Panc1 (cell line): ENCODE measurements around the gene PPM1F. TPM values are rescaled to one million over a fixed set of nuclear protein-coding genes. Genes with fewer than 3 reads are reported as not detected.

Source experiments
- ATAC-seq: fragments of 200-7000 bp; cut with Tn5 transposase; 2 replicates; pipeline ENCODE4 v1.9.1; 2020; ENCODE audit warnings: mild to moderate bottlenecking, moderate library complexity
- BruUV-seq: library from RNA; stranded (reverse); fragments of 400-500 nt; replicated peaks from 2 replicates; lab custom pipeline; 2021; lab: Mats Ljungman, UMichigan
- CTCF ChIA-PET: fragments of 300-600 bp; sonication (Branson Sonifier 250); formaldehyde crosslinking; loops from one replicate; lab custom pipeline; 2022; ENCODE audit warnings: antibody characterized with exemption; lab: Charles Lee
- POLR2A ChIA-PET: fragments of 300-600 bp; sonication (Branson Sonifier 250); formaldehyde crosslinking; loops from one replicate; lab custom pipeline; 2022; ENCODE audit warnings: antibody characterized with exemption; lab: Charles Lee
- DNase-seq: peaks from one replicate; pipeline ENCODE4 v3.0.0-alpha.2; 2010; ENCODE audit warnings: low read depth, low spot score
- H3K27ac ChIP-seq: 2 replicates; pipeline ENCODE4 v1.5.1; 2011; ENCODE audit warnings: mild to moderate bottlenecking, low read length, inconsistent platforms
- H3K27me3 ChIP-seq: fragments of 200-500 bp; sonication (Bioruptor generic); 2 replicates; pipeline ENCODE4 v1.6.0; 2014; ENCODE audit warnings: low read length, inconsistent platforms; ENCODE audit not compliant: control insufficient read depth, insufficient read depth
- H3K36me3 ChIP-seq: fragments of 200-500 bp; sonication (Bioruptor generic); 2 replicates; pipeline ENCODE4 v1.5.1; 2014; ENCODE audit warnings: inconsistent platforms, mild to moderate bottlenecking, low read length, moderate library complexity; ENCODE audit not compliant: control insufficient read depth, insufficient read depth
- H3K4me1 ChIP-seq: 2 replicates; pipeline ENCODE4 v1.5.1; 2011; ENCODE audit warnings: inconsistent platforms, mild to moderate bottlenecking, low read length, moderate library complexity; ENCODE audit not compliant: control insufficient read depth, insufficient read depth
- H3K4me3 ChIP-seq, 2 experiments: 2 replicates each; pipeline ENCODE4 v1.5.1; 2011 to 2012; ENCODE audit warnings: low read depth in 2 of 2, low read length in 2 of 2, mild to moderate bottlenecking in 2 of 2, inconsistent platforms in 1 of 2, moderate library complexity in 1 of 2
- H3K9me3 ChIP-seq: fragments of 200-500 bp; sonication (Bioruptor generic); 2 replicates; pipeline ENCODE4 v1.5.1; 2014; ENCODE audit warnings: low read depth, mild to moderate bottlenecking, inconsistent platforms, low read length, moderate library complexity; ENCODE audit not compliant: control insufficient read depth, insufficient read depth
- POLR2AphosphoS5 ChIP-seq: IDR thresholded peaks from 2 replicates; pipeline ENCODE4 v1.6.1; 2012; ENCODE audit warnings: mild to moderate bottlenecking, low read depth, low read length, moderate library complexity
- REST ChIP-seq, 2 experiments: IDR thresholded peaks; 2 replicates each; pipeline ENCODE4 v1.6.1; 2011 to 2012; ENCODE audit warnings: low read depth in 2 of 2, control low read depth in 1 of 2, low read length in 1 of 2, mild to moderate bottlenecking in 1 of 2, moderate library complexity in 1 of 2; ENCODE audit not compliant: insufficient read depth in 1 of 2
- SIN3A ChIP-seq: IDR thresholded peaks from 2 replicates; pipeline ENCODE4 v1.6.1; 2012; ENCODE audit warnings: low read depth, mild to moderate bottlenecking, low read length, moderate library complexity, borderline replicate concordance; ENCODE audit not compliant: insufficient read depth
- TCF7L2 ChIP-seq: IDR thresholded peaks from 2 replicates; pipeline ENCODE4 v1.6.1; 2011; ENCODE audit warnings: mild to moderate bottlenecking, low read depth, low read length, inconsistent platforms
- in situ Hi-C: cut with HindIII; loops from 2 replicates; pipeline ENCODE4 v1.10.0; 2016; ENCODE audit warnings: low sequenced_read_pairs, low pct_unique_long_range_greater_than_20kb
- intact Hi-C: fragments of 100-400 bp; cut with micrococcal nuclease; formaldehyde crosslinking; loops from one replicate; pipeline ENCODE4 v1.10.0; 2022; ENCODE audit not compliant: unreplicated experiment
- total RNA-seq: library from RNA; stranded (reverse); gene quantifications from one replicate; pipeline ENCODE4 v1.2.1, GENCODE V29; 2021; ENCODE audit not compliant: unreplicated experiment
- TF ChIP-seq, protein P1 (sequence below): fragments of 450-650 bp; IDR thresholded peaks from 2 replicates; pipeline ENCODE4 v1.5.1; 2017; ENCODE audit warnings: mild to moderate bottlenecking

PPM1F gene
- total RNA-seq, 1 experiment from 2014 or later: 28.9 TPM

GRCh38 chr22:21971858-21972275, 19.2 kb upstream of the PPM1F start:
- intact Hi-C loops: no loop called here
- Histone ChIP-seq H3K4me1 (no peaks in the 10 kb centered on the region), H3K27me3 (no peaks in the 10 kb centered on the region), H3K9me3 (no peaks in the 10 kb centered on the region), H3K36me3 (no peaks in the 10 kb centered on the region), H3K4me3 (no peak overlapping the region), H3K27ac (no peak overlapping the region)
- ATAC-seq (no peak), DNase-seq (no peak)
- TF ChIP-seq POLR2AphosphoS5: no peak
- TF ChIP-seq TCF7L2: no peak
- no peak for TF ChIP-seq SIN3A
- TF ChIP-seq, protein P1, sequence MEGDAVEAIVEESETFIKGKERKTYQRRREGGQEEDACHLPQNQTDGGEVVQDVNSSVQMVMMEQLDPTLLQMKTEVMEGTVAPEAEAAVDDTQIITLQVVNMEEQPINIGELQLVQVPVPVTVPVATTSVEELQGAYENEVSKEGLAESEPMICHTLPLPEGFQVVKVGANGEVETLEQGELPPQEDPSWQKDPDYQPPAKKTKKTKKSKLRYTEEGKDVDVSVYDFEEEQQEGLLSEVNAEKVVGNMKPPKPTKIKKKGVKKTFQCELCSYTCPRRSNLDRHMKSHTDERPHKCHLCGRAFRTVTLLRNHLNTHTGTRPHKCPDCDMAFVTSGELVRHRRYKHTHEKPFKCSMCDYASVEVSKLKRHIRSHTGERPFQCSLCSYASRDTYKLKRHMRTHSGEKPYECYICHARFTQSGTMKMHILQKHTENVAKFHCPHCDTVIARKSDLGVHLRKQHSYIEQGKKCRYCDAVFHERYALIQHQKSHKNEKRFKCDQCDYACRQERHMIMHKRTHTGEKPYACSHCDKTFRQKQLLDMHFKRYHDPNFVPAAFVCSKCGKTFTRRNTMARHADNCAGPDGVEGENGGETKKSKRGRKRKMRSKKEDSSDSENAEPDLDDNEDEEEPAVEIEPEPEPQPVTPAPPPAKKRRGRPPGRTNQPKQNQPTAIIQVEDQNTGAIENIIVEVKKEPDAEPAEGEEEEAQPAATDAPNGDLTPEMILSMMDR: no peak
- no peak for TF ChIP-seq REST (IDR thresholded peaks at IDR 0.05; ENCODE audit: insufficient read depth in 1 of 2, low read depth in 2 of 2, low read length in 1 of 2)
- ChIA-PET POLR2A (interaction anchor here (0.6 kb wide), 1 partner anchor 346 kb away, joined by 3 read pairs; no protein-coding TSS in a partner anchor), CTCF (interaction anchor here (0.5 kb wide), 1 partner anchor 634 kb away, joined by 3 read pairs; no protein-coding TSS in a partner anchor)
- in situ Hi-C loops: no loop called here
- no TSS peak for BruUV-seq

- H3K4me3 ChIP-seq: no peak overlapping the region
- ChIA-PET CTCF (no interaction called here), POLR2A (interaction anchor here (0.6 kb wide), 1 partner anchor 345 kb away, joined by 3 read pairs; no protein-coding TSS in a partner anchor)
- no peak for DNase-seq
- no peak for ATAC-seq
- intact Hi-C loops (no loop called here), in situ Hi-C loops (no loop called here)
- H3K9me3 ChIP-seq: no peaks in the 10 kb centered on the region
- no TSS peak for BruUV-seq
- no peaks in the 10 kb centered on the region for H3K36me3 ChIP-seq
- no peaks in the 10 kb centered on the region for H3K4me1 ChIP-seq
- no peaks in the 10 kb centered on the region for H3K27me3 ChIP-seq
- H3K27ac ChIP-seq: no peak overlapping the region
- TF ChIP-seq POLR2AphosphoS5 (no peak), TCF7L2 (no peak), SIN3A (no peak), REST (IDR thresholded peaks at IDR 0.05; ENCODE audit: insufficient read depth in 1 of 2, low read depth in 2 of 2, low read length in 1 of 2) (no peak)
- TF ChIP-seq, protein P1: no peak
Measured at GRCh38 chr22:21970800-21971617, 18.4 kb upstream of the PPM1F start.
